H9 (cell line): ENCODE results near the gene STARD9. TPM values are rescaled to one million over a fixed set of nuclear protein-coding genes. Genes with fewer than 3 reads are reported as not detected.

Source experiments
- DNase-seq: peaks from one replicate; pipeline ENCODE4 v3.0.0-alpha.2; 2017
- H2AFZ ChIP-seq: one replicate; pipeline ENCODE4 v1.6.1; 2013; ENCODE audit warnings: mild to moderate bottlenecking, low read length, control low read depth, moderate library complexity
- H2AK5ac ChIP-seq: 2 replicates; pipeline ENCODE4 v1.6.1; 2013; ENCODE audit warnings: low read length, control low read depth, mixed read lengths; ENCODE audit not compliant: insufficient read length
- H2BK120ac ChIP-seq: one replicate; pipeline ENCODE4 v1.6.1; 2013; ENCODE audit warnings: low read depth, mild to moderate bottlenecking, low read length, control low read depth, inconsistent platforms; ENCODE audit not compliant: poor library complexity, severe bottlenecking
- H2BK12ac ChIP-seq: 2 replicates; pipeline ENCODE4 v1.6.1; 2013; ENCODE audit warnings: low read length, control low read depth, mixed read lengths, low read depth; ENCODE audit not compliant: insufficient read length
- H2BK15ac ChIP-seq: 2 replicates; pipeline ENCODE4 v1.6.1; 2013; ENCODE audit warnings: low read depth, low read length, control low read depth
- H2BK20ac ChIP-seq: one replicate; pipeline ENCODE4 v1.6.1; 2013; ENCODE audit warnings: low read depth, mild to moderate bottlenecking, low read length, control low read depth, inconsistent platforms; ENCODE audit not compliant: poor library complexity, severe bottlenecking
- H2BK5ac ChIP-seq: 2 replicates; pipeline ENCODE4 v1.6.1; 2013; ENCODE audit warnings: low read length, control low read depth, mixed read lengths; ENCODE audit not compliant: insufficient read length
- H3K14ac ChIP-seq: 2 replicates; pipeline ENCODE4 v1.6.1; 2013; ENCODE audit warnings: low read length, control low read depth; ENCODE audit not compliant: insufficient read depth
- H3K18ac ChIP-seq: 2 replicates; pipeline ENCODE4 v1.6.1; 2013; ENCODE audit warnings: low read depth, mild to moderate bottlenecking, mixed read lengths, low read length, control low read depth; ENCODE audit not compliant: insufficient read length
- H3K23ac ChIP-seq: 2 replicates; pipeline ENCODE4 v1.6.1; 2013; ENCODE audit warnings: low read length, control low read depth, mixed read lengths, low read depth; ENCODE audit not compliant: insufficient read length
- H3K23me2 ChIP-seq: 2 replicates; pipeline ENCODE4 v1.6.1; 2013; ENCODE audit warnings: low read depth, mild to moderate bottlenecking, mixed read lengths, low read length, control low read depth; ENCODE audit not compliant: insufficient read length, poor library complexity, severe bottlenecking
- H3K27ac ChIP-seq: 2 replicates; pipeline ENCODE4 v1.5.1; 2013; ENCODE audit warnings: low read length, control low read depth, mixed read lengths, low read depth; ENCODE audit not compliant: insufficient read length
- H3K27me3 ChIP-seq: 2 replicates; pipeline ENCODE4 v1.6.1; 2013; ENCODE audit warnings: low read length, control low read depth, inconsistent platforms; ENCODE audit not compliant: insufficient read depth
- H3K4ac ChIP-seq: 2 replicates; pipeline ENCODE4 v1.6.1; 2013; ENCODE audit warnings: low read depth, mild to moderate bottlenecking, control low read depth, inconsistent platforms, low read length, moderate library complexity
- H3K4me1 ChIP-seq: 2 replicates; pipeline ENCODE4 v1.6.1; 2013; ENCODE audit warnings: low read length, control low read depth, inconsistent platforms; ENCODE audit not compliant: insufficient read depth
- H3K4me2 ChIP-seq: 2 replicates; pipeline ENCODE4 v1.6.1; 2013; ENCODE audit warnings: low read length, control low read depth, mixed read lengths; ENCODE audit not compliant: insufficient read length, insufficient read depth
- H3K56ac ChIP-seq: 2 replicates; pipeline ENCODE4 v1.6.1; 2013; ENCODE audit warnings: low read depth, mild to moderate bottlenecking, mixed read lengths, low read length, control low read depth; ENCODE audit not compliant: insufficient read length
- H3K79me1 ChIP-seq: 2 replicates; pipeline ENCODE4 v1.6.1; 2013; ENCODE audit warnings: low read depth, mild to moderate bottlenecking, moderate library complexity, low read length, control low read depth, inconsistent platforms; ENCODE audit not compliant: insufficient read depth, poor library complexity, severe bottlenecking
- H3K79me2 ChIP-seq: 2 replicates; pipeline ENCODE4 v1.6.1; 2013; ENCODE audit warnings: low read length, control low read depth, inconsistent platforms; ENCODE audit not compliant: insufficient read depth
- H3K9ac ChIP-seq: 2 replicates; pipeline ENCODE4 v1.6.1; 2013; ENCODE audit warnings: low read length, control low read depth, mixed read lengths; ENCODE audit not compliant: insufficient read length; ENCODE audit errors: extremely low read depth
- H3K9me3 ChIP-seq: one replicate; pipeline ENCODE4 v1.6.1; 2013; ENCODE audit warnings: low read depth, low read length, inconsistent platforms; ENCODE audit not compliant: control insufficient read depth
- H3T11ph ChIP-seq: one replicate; pipeline ENCODE4 v1.6.1; 2013; ENCODE audit warnings: mild to moderate bottlenecking, low read length, control low read depth, inconsistent platforms
- H4K20me1 ChIP-seq: one replicate; pipeline ENCODE4 v1.6.1; 2013; ENCODE audit not compliant: control insufficient read depth, insufficient read length, insufficient read depth
- H4K5ac ChIP-seq: 2 replicates; pipeline ENCODE4 v1.6.1; 2013; ENCODE audit warnings: low read depth, mild to moderate bottlenecking, mixed read lengths, low read length, control low read depth; ENCODE audit not compliant: insufficient read length
- H4K8ac ChIP-seq: replicated peaks from 2 replicates; pipeline ENCODE4 v1.6.1; 2013; ENCODE audit warnings: low read length, control low read depth, mixed read lengths, low read depth; ENCODE audit not compliant: insufficient read length
- H4K91ac ChIP-seq: 2 replicates; pipeline ENCODE4 v1.6.1; 2013; ENCODE audit warnings: low read depth, mild to moderate bottlenecking, moderate library complexity, mixed read lengths, low read length, control low read depth; ENCODE audit not compliant: insufficient read length
- H3K27ac Mint-ChIP-seq, 3 experiments: 2 replicates in 2 of 3; 3 replicates in 1 of 3; pipeline ENCODE4 v1.8.0; 2020 to 2021; ENCODE audit warnings: mixed read lengths in 3 of 3, mild to moderate bottlenecking in 1 of 3, moderate library complexity in 1 of 3
- H3K27me3 Mint-ChIP-seq: 2 replicates; pipeline ENCODE4 v1.8.0; 2021; ENCODE audit warnings: low read depth, mild to moderate bottlenecking, moderate library complexity, mixed read lengths
- H3K36me3 Mint-ChIP-seq, 3 experiments: 2 replicates in 2 of 3; 3 replicates in 1 of 3; pipeline ENCODE4 v1.8.0; 2020 to 2021; ENCODE audit warnings: low read depth in 3 of 3, mixed read lengths in 3 of 3; ENCODE audit not compliant: insufficient read depth in 1 of 3
- H3K4me1 Mint-ChIP-seq, 2 experiments: 2 replicates each; pipeline ENCODE4 v1.8.0; 2020; ENCODE audit warnings: mixed read lengths in 2 of 2
- H3K4me3 Mint-ChIP-seq, 2 experiments: 2 replicates in 1 of 2; 3 replicates in 1 of 2; pipeline ENCODE4 v1.8.0; 2020 to 2021; ENCODE audit warnings: mild to moderate bottlenecking in 2 of 2, mixed read lengths in 2 of 2, moderate library complexity in 1 of 2
- H3K9me3 Mint-ChIP-seq, 2 experiments: 2 replicates in 1 of 2; 3 replicates in 1 of 2; pipeline ENCODE4 v1.8.0; 2020; ENCODE audit warnings: mild to moderate bottlenecking in 2 of 2, mixed read lengths in 2 of 2, moderate library complexity in 1 of 2
- WGBS: extraction: QIAGEN DNeasy Blood & Tissue Kit; methylation state at CpG from one replicate; pipeline ENCODE4 v1.1.7; 2013; ENCODE audit warnings: missing lambda C conversion rate, low lambda C conversion rate, mixed read lengths; ENCODE audit not compliant: insufficient read length; ENCODE audit errors: extremely low coverage; 5-methylcytosine and 5-hydroxymethylcytosine counted together
- total RNA-seq: library from RNA; stranded (reverse); gene quantifications from 2 replicates; pipeline ENCODE4 v1.2.1, GENCODE V29; 2021
- TF ChIP-seq, protein P1 (sequence below): fragments of 200-600 bp; sonication (generic); conservative IDR thresholded peaks from 3 replicates; pipeline ENCODE4 v1.8.0; 2021; ENCODE audit warnings: antibody characterized with exemption, mild to moderate bottlenecking

Gene STARD9
- total RNA-seq, 1 experiment from 2014 or later, result 6.9 TPM

DNA sequence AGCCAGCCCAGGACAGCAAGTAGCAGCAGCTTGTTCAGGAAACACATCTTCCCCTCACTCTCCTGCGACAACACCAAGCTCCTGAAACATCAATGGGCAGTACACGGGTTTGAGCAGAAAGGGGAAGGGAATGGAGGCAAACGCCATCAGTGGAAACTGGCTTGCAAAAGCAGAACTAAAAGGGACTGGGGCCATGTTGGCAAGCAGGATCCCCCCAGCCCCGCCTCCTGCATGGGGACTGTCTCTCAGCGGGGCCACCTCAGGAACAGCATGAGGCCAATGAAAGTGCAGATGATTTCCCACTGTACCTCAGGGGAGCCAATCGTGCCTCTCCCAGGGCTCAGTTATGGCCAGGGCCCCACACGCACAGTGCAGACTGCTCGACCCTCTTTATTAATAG is 154.7 kb downstream of the STARD9 start:
- no peak overlapping the region for H4K8ac ChIP-seq
- H2BK5ac ChIP-seq, result no peak overlapping the region
- DNase-seq, result no peak
- H3K18ac ChIP-seq, result no peak overlapping the region
- no peak overlapping the region for H2BK120ac ChIP-seq
- no peak overlapping the region for H3K14ac ChIP-seq
- no peaks in the 10 kb centered on the region for H3K27me3 ChIP-seq
- no peaks in the 10 kb centered on the region for H3K79me2 ChIP-seq
- no peak overlapping the region for H4K91ac ChIP-seq
- H3K4me3 Mint-ChIP-seq, result no peak overlapping the region
- peaks cover 5 to 18% of the 10 kb centered on the region in 2 experiments; a peak in 2 of 4 replicates for H3K4me1 Mint-ChIP-seq
- H3K4me2 ChIP-seq, result no peak overlapping the region
- no peak overlapping the region for H3K56ac ChIP-seq
- no peak overlapping the region for H2BK12ac ChIP-seq
- H3K27me3 Mint-ChIP-seq, result no peaks in the 10 kb centered on the region
- H3K27ac ChIP-seq, result no peak overlapping the region
- no peaks in the 10 kb centered on the region for H3K79me1 ChIP-seq
- no peak overlapping the region for H3T11ph ChIP-seq
- 0 out of 7 replicates have a peak overlapping the region, but pooled peaks of 1 of the 3 experiments have one; percentile 12 for H3K27ac Mint-ChIP-seq
- H4K20me1 ChIP-seq, result no peaks in the 10 kb centered on the region
- no peaks in the 10 kb centered on the region for H3K9me3 Mint-ChIP-seq
- no peaks in the 10 kb centered on the region for H3K23me2 ChIP-seq
- H3K4me1 ChIP-seq, result no peaks in the 10 kb centered on the region
- WGBS, result no CpG with 5 or more reads among the region's 8 CpGs
- H2BK20ac ChIP-seq, result no peak overlapping the region
- no peak overlapping the region for H3K4ac ChIP-seq
- TF ChIP-seq, protein P1, sequence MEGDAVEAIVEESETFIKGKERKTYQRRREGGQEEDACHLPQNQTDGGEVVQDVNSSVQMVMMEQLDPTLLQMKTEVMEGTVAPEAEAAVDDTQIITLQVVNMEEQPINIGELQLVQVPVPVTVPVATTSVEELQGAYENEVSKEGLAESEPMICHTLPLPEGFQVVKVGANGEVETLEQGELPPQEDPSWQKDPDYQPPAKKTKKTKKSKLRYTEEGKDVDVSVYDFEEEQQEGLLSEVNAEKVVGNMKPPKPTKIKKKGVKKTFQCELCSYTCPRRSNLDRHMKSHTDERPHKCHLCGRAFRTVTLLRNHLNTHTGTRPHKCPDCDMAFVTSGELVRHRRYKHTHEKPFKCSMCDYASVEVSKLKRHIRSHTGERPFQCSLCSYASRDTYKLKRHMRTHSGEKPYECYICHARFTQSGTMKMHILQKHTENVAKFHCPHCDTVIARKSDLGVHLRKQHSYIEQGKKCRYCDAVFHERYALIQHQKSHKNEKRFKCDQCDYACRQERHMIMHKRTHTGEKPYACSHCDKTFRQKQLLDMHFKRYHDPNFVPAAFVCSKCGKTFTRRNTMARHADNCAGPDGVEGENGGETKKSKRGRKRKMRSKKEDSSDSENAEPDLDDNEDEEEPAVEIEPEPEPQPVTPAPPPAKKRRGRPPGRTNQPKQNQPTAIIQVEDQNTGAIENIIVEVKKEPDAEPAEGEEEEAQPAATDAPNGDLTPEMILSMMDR, result no peak
- H3K9ac ChIP-seq, result no peak overlapping the region
- H3K9me3 ChIP-seq, result no peaks in the 10 kb centered on the region
- no peak overlapping the region for H4K5ac ChIP-seq
- no peak overlapping the region for H3K23ac ChIP-seq
- H2AFZ ChIP-seq, result no peak overlapping the region
- H2AK5ac ChIP-seq, result no peak overlapping the region
- no peak overlapping the region for H2BK15ac ChIP-seq
- H3K36me3 Mint-ChIP-seq, result peaks cover 34 to 86% (median 82%) of the 10 kb centered on the region in 3 experiments
